ACHN (cell line): ENCODE data around the gene UBE2V1.
A peak's percentile ranks its signal among the peaks of the same experiment; 100 is the strongest.

Experiments used
- DNase-seq: peaks from one replicate; pipeline ENCODE4 v3.0.0-alpha.2; 2015
- in situ Hi-C: cut with HindIII; loops from 2 replicates; pipeline ENCODE4 v1.10.0; 2017; ENCODE audit warnings: low sequenced_read_pairs, low pct_ligation_motif_present, low pct_unique_long_range_greater_than_20kb

UBE2V1 gene

GRCh38 chr20:50055524-50056083, 57.3 kb downstream of the UBE2V1 start:
- no peak for DNase-seq
- in situ Hi-C loops = no loop called here

GRCh38 chr20:50054626-50055511, 58.1 kb downstream of the UBE2V1 start:
- in situ Hi-C loops = no loop called here
- DNase-seq = peak; percentile 70

- no peak for DNase-seq
- in situ Hi-C loops = no loop called here
Observed at GRCh38 chr20:50054231-50054547, 58.8 kb downstream of the UBE2V1 start.

- in situ Hi-C loops = no loop called here
Observed at GRCh38 chr20:50053362-50054230, 59.4 kb downstream of the UBE2V1 start.

GRCh38 chr20:50052550-50053361, 60.2 kb downstream of the UBE2V1 start:
- DNase-seq = no peak
- in situ Hi-C loops = no loop called here

More at GRCh38 chr20:50053362-50054230, 59.4 kb downstream of the UBE2V1 start:
- DNase-seq = no peak

- in situ Hi-C loops = no loop called here
Observed at GRCh38 chr20:50050660-50051308, 62.2 kb downstream of the UBE2V1 start.

GRCh38 chr20:50050214-50050613, 62.7 kb downstream of the UBE2V1 start:
- DNase-seq = no peak
- in situ Hi-C loops = no loop called here

More at GRCh38 chr20:50050660-50051308, 62.2 kb downstream of the UBE2V1 start:
- DNase-seq = no peak

GRCh38 chr20:50049442-50050026, 63.4 kb downstream of the UBE2V1 start:
- in situ Hi-C loops = no loop called here
- DNase-seq = no peak

GRCh38 chr20:50048420-50049166, 64.4 kb downstream of the UBE2V1 start:
- no peak for DNase-seq
- in situ Hi-C loops = no loop called here

- in situ Hi-C loops = no loop called here
Observed at GRCh38 chr20:50044353-50044960, 68.5 kb downstream of the UBE2V1 start.

GRCh38 chr20:50043573-50044352, 69.2 kb downstream of the UBE2V1 start:
- no peak for DNase-seq
- in situ Hi-C loops = no loop called here

More at GRCh38 chr20:50044353-50044960, 68.5 kb downstream of the UBE2V1 start:
- no peak for DNase-seq

- DNase-seq = no peak
- in situ Hi-C loops = no loop called here
Observed at GRCh38 chr20:50042370-50043313, 70.3 kb downstream of the UBE2V1 start.

GRCh38 chr20:50041246-50041873, 71.6 kb downstream of the UBE2V1 start:
- in situ Hi-C loops = no loop called here
- DNase-seq = no peak

- DNase-seq = no peak
- in situ Hi-C loops = no loop called here
Observed at GRCh38 chr20:50040432-50041245, 72.3 kb downstream of the UBE2V1 start.
